ENCODE results near the gene TXNDC11.

Gene TXNDC11

GRCh38 chr16:11630046-11630767 lies 112.5 kb downstream of the TXNDC11 start:
- DNase-seq (ENCODE audit: low read depth in 2 of 2), result no peak

Measured in stimulated activated CD8-positive, alpha-beta memory T cell treated with anti-CD3 and anti-CD28 coated beads, Interleukin-2, amount 100 ng/mL, for 1 hour (primary cell).